HepG2 (cell line): Measurements from ENCODE around the gene DNAJB11. TPM values are rescaled to one million over a fixed set of nuclear protein-coding genes. Genes with fewer than 3 reads are reported as not detected.

Experiments used
- HDAC1 ChIP-seq: sonication (generic); formaldehyde crosslinking; IDR thresholded peaks from 2 replicates; pipeline ENCODE4 v1.5.1; 2020; ENCODE audit warnings: mild to moderate bottlenecking, missing genetic modification reagents
- KMT2A ChIP-seq: sonication (generic); formaldehyde crosslinking; IDR thresholded peaks from 2 replicates; pipeline ENCODE4 v1.4.0; 2020; ENCODE audit warnings: missing genetic modification reagents
- MIXL1 ChIP-seq: IDR thresholded peaks from 2 replicates; pipeline ENCODE4 v1.6.1; 2016
- MTF1 ChIP-seq: sonication (generic); formaldehyde crosslinking; IDR thresholded peaks from 2 replicates; pipeline ENCODE4 v1.5.0; 2020; ENCODE audit warnings: missing genetic modification reagents
- NONO ChIP-seq, 2 experiments: fragments of 450-650 bp in 1 of 2; sonication (generic) in 1 of 2; formaldehyde crosslinking in 1 of 2; IDR thresholded peaks in 1 of 2; conservative IDR thresholded peaks in 1 of 2; 2 replicates each; pipeline versions ENCODE4 v1.6.1 to v1.8.0; 2017 to 2022; ENCODE audit warnings: mild to moderate bottlenecking in 1 of 2, missing genetic modification reagents in 1 of 2, moderate library complexity in 1 of 2
- TBL1XR1 ChIP-seq: fragments of 150-350 bp; IDR thresholded peaks from 2 replicates; pipeline ENCODE4 v1.6.1; 2014; ENCODE audit warnings: borderline replicate concordance, low read length; ENCODE audit not compliant: partially characterized antibody
- TSC22D2 ChIP-seq: sonication (generic); formaldehyde crosslinking; IDR thresholded peaks from 2 replicates; pipeline ENCODE4 v1.5.1; 2020; ENCODE audit warnings: missing genetic modification reagents, mild to moderate bottlenecking, borderline replicate concordance
- YEATS4 ChIP-seq: sonication (generic); formaldehyde crosslinking; IDR thresholded peaks from 2 replicates; pipeline ENCODE4 v1.4.0; 2020; ENCODE audit warnings: missing genetic modification reagents, borderline replicate concordance
- ZBTB21 ChIP-seq: sonication (generic); formaldehyde crosslinking; IDR thresholded peaks from 2 replicates; pipeline ENCODE4 v1.4.0; 2020; ENCODE audit warnings: missing genetic modification reagents
- ZNF101 ChIP-seq: sonication (generic); formaldehyde crosslinking; IDR thresholded peaks from 2 replicates; pipeline ENCODE4 v1.4.0; 2020; ENCODE audit warnings: mild to moderate bottlenecking, low read depth, missing genetic modification reagents, borderline replicate concordance
- ZNF224 ChIP-seq: sonication (generic); formaldehyde crosslinking; IDR thresholded peaks from 2 replicates; pipeline ENCODE4 v1.5.0; 2020; ENCODE audit warnings: mild to moderate bottlenecking, missing genetic modification reagents
- ZNF263 ChIP-seq: sonication (generic); formaldehyde crosslinking; IDR thresholded peaks from 2 replicates; pipeline ENCODE4 v1.4.0; 2020; ENCODE audit warnings: missing genetic modification reagents
- ZNF546 ChIP-seq: sonication (generic); formaldehyde crosslinking; conservative IDR thresholded peaks from 2 replicates; pipeline ENCODE4 v1.8.1; 2023; ENCODE audit warnings: mild to moderate bottlenecking, missing genetic modification reagents
- ZNF747 ChIP-seq: sonication (generic); formaldehyde crosslinking; IDR thresholded peaks from 2 replicates; pipeline ENCODE4 v1.8.1; 2023; ENCODE audit warnings: missing genetic modification reagents, mild to moderate bottlenecking, borderline replicate concordance
- ZNF792 ChIP-seq: IDR thresholded peaks from 2 replicates; pipeline ENCODE4 v1.6.1; 2016
- polyA plus RNA-seq, 8 experiments: library from polyadenylated mRNA; depleted of rRNA in 3 of 8; stranded (reverse) in 7 of 8; unstranded in 1 of 8; fragments of >200 nt; fragmentation: Illumina TruSeq in 4 of 8; extraction: Trizol in 4 of 8; gene quantifications; 2 replicates each; pipeline versions ENCODE4 v1.2.1 to v1.2.3, GENCODE V29; 2011 to 2016; ENCODE audit warnings: low read depth in 4 of 8, missing spikeins in 1 of 8, mixed read lengths in 1 of 8; ENCODE audit not compliant: insufficient read depth in 1 of 8
- total RNA-seq, 5 experiments: library from RNA; depleted of rRNA; stranded (reverse); fragments of >200 nt; fragmentation: Illumina TruSeq; extraction: Trizol; gene quantifications; 2 replicates each; pipeline ENCODE4 v1.2.3, GENCODE V29; 2016; ENCODE audit warnings: low read depth in 1 of 5
- TF ChIP-seq, protein P1 (sequence below): sonication (generic); formaldehyde crosslinking; IDR thresholded peaks from 2 replicates; pipeline ENCODE4 v1.8.0; 2022; ENCODE audit warnings: missing genetic modification reagents, low read depth, mild to moderate bottlenecking, borderline replicate concordance
- TF ChIP-seq, protein P2 (sequence below): IDR thresholded peaks from 2 replicates; pipeline ENCODE4 v1.6.1; 2016; ENCODE audit warnings: low read depth
- TF ChIP-seq, protein P3 (sequence below): sonication (generic); formaldehyde crosslinking; IDR thresholded peaks from 2 replicates; pipeline ENCODE4 v1.4.0; 2020; ENCODE audit warnings: low read depth, mild to moderate bottlenecking, missing genetic modification reagents
- TF ChIP-seq, protein P4 (sequence below): sonication (generic); formaldehyde crosslinking; IDR thresholded peaks from 2 replicates; pipeline ENCODE4 v1.5.1; 2020; ENCODE audit warnings: missing genetic modification reagents, mild to moderate bottlenecking, borderline replicate concordance

Gene DNAJB11
- total and polyA plus RNA-seq, 2 of the 13 experiments (the other 11 are each of a cell fraction or from before 2014, with no cell fraction given), result 41.0 to 132 TPM

DNA sequence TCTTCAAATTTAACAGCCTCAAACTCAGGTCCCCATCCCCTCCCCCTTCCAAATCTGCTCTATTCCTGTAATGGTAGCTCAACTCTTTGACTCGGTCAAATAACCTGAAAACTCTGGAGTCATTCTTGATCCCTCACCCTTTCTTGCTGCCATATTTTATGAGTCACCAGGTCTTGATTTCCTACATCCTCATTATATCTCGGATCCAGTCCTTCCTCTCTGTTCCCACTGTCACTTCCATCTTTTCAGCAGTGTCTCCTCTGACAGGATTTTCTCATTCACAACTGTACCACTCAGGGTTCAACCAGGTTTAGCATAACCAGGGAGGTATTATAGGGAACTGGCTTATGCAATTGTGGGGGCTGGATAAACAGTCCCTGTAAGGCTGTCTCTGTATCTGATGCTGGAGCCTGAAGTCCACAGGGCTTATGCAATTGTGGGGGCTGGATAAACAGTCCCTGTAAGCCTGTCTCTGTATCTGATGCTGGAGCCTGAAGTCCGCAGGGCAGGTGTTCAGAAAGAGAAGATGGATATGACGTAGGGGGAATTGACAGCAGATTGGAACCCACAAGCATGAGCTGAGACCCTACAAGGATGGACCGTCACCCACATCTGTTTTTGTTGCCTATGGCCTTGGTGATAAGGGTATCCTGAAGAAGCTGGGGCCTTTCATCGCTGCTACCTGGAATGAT lies 60.6 kb downstream of the DNAJB11 start (continued):
- TF ChIP-seq NONO (IDR thresholded peaks at IDR 0.05) (no peak), NONO (CRISPR knock-in tag; conservative IDR thresholded peaks at IDR 0.05) (peak; percentile 73), KMT2A (CRISPR knock-in tag) (0 out of 2 replicates have a peak, but pooled peaks have one; percentile 37), ZNF747 (CRISPR knock-in tag) (peak; percentile 35; the same call in 1 of the 2 replicates), ZNF263 (CRISPR knock-in tag) (0 out of 2 replicates have a peak, but pooled peaks have one; percentile 14), ZNF101 (CRISPR knock-in tag) (no peak), ZNF224 (CRISPR knock-in tag) (no peak), HDAC1 (CRISPR knock-in tag) (peak; percentile 85), YEATS4 (CRISPR knock-in tag) (peak; percentile 39; the same call in 1 of the 2 replicates), ZNF792 (peak; percentile 50; the same call in 1 of the 2 replicates), ZBTB21 (CRISPR knock-in tag) (0 out of 2 replicates have a peak, but pooled peaks have one; percentile 20), ZNF546 (CRISPR knock-in tag) (no peak), TBL1XR1 (peak; percentile 91), MIXL1 (CRISPR knock-in tag) (peak; percentile 82; the same call in 1 of the 2 replicates), TSC22D2 (CRISPR knock-in tag) (no peak), MTF1 (CRISPR knock-in tag) (no peak)
- TF ChIP-seq, protein P1, sequence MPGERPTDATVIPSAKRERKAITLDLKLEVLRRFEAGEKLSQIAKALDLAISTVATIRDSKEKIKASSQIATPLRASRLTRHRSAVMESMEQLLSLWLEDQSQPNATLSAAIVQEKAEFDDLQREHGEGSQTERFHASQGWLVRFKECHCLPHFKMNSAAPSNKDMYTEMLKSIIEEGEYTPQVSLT (CRISPR knock-in tag), result no peak
- TF ChIP-seq, protein P2, sequence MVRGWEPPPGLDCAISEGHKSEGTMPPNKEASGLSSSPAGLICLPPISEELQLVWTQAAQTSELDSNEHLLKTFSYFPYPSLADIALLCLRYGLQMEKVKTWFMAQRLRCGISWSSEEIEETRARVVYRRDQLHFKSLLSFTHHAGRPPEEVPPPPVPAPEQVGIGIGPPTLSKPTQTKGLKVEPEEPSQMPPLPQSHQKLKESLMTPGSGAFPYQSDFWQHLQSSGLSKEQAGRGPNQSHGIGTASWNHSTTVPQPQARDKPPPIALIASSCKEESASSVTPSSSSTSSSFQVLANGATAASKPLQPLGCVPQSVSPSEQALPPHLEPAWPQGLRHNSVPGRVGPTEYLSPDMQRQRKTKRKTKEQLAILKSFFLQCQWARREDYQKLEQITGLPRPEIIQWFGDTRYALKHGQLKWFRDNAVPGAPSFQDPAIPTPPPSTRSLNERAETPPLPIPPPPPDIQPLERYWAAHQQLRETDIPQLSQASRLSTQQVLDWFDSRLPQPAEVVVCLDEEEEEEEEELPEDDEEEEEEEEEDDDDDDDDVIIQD (CRISPR knock-in tag), result 0 out of 2 replicates have a peak, but pooled peaks have one; percentile 43
- TF ChIP-seq, protein P3, sequence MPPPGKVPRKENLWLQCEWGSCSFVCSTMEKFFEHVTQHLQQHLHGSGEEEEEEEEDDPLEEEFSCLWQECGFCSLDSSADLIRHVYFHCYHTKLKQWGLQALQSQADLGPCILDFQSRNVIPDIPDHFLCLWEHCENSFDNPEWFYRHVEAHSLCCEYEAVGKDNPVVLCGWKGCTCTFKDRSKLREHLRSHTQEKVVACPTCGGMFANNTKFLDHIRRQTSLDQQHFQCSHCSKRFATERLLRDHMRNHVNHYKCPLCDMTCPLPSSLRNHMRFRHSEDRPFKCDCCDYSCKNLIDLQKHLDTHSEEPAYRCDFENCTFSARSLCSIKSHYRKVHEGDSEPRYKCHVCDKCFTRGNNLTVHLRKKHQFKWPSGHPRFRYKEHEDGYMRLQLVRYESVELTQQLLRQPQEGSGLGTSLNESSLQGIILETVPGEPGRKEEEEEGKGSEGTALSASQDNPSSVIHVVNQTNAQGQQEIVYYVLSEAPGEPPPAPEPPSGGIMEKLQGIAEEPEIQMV (CRISPR knock-in tag), result peak; percentile 40; the same call in 1 of the 2 replicates
- TF ChIP-seq, protein P4, sequence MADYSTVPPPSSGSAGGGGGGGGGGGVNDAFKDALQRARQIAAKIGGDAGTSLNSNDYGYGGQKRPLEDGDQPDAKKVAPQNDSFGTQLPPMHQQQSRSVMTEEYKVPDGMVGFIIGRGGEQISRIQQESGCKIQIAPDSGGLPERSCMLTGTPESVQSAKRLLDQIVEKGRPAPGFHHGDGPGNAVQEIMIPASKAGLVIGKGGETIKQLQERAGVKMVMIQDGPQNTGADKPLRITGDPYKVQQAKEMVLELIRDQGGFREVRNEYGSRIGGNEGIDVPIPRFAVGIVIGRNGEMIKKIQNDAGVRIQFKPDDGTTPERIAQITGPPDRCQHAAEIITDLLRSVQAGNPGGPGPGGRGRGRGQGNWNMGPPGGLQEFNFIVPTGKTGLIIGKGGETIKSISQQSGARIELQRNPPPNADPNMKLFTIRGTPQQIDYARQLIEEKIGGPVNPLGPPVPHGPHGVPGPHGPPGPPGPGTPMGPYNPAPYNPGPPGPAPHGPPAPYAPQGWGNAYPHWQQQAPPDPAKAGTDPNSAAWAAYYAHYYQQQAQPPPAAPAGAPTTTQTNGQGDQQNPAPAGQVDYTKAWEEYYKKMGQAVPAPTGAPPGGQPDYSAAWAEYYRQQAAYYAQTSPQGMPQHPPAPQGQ, result no peak; the same call in 1 of the 2 replicates
